ENCODE results near the gene AZIN2. TPM values are rescaled to one million over a fixed set of nuclear protein-coding genes. Genes with fewer than 3 reads are reported as not detected.

Gene AZIN2
- total and polyA plus RNA-seq, 9 of the 15 experiments (the other 6 are each of a cell fraction or from before 2014, with no cell fraction given) = 0.06 to 0.91 (median 0.42) TPM; not detected in 2

DNA sequence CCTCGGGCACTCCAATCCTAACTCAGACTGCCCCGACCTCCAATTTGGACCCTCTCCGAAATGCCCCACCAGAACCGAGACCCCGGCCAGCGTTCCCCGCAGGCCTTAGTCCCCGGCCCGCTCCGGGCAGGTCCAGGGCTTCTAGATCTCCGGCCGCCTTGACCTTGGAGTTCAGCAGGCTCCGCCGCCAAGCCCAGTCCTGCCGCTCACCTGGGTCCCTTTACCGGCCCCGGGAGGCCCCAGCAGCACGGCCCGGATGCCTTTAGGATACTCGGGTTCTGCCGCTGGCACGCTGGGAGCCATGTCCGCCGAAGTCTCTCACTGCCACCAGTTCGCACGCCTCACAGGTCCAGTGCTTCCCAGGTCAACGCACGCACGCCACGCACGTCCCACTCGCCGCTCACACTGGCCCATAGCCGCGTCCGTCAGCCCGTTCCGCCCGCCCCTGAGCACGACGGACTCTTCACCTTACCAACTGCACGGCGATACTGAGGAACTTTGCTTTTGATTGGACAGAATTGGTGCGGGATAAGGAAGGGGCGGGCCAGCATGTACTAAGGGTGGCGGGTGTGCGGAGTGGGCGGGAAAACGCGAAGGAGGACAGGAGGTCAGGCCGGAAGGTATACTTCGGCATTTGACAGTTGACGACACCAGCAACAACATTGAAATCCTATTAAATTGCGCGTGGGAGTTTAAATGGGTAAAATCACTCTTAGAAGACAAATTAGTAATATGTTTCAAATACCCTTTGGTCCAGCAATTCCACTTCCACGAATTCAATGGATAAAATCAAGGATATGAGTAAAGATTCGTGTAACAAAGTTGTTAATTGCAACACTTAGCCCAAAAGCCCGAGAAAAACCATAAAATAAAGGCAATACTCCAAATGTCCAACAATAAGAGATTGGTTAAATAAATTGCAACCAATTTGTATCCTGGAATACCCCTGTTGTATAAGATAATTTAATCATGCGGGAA lies 44.1 kb upstream of the AZIN2 start, which contains the start of gene AK2 (continued):
- TF ChIP-seq NCOA4 (IDR thresholded peaks at IDR 0.05; ENCODE audit: partially characterized antibody) (no peak), PTRF (tag; IDR thresholded peaks at IDR 0.05) (no peak), TBP (optimal IDR thresholded peaks at IDR 0.05; ENCODE audit: low read depth, low read length) (peak; percentile 74), PYGO2 (tag; IDR thresholded peaks at IDR 0.05) (no peak), NR3C1 (CRISPR knock-in tag; IDR thresholded peaks at IDR 0.05) (peak; percentile 45; the same call in 1 of the 2 replicates), HDAC6 (IDR thresholded peaks at IDR 0.05; ENCODE audit: low read depth, low read length) (no peak), SNIP1 (IDR thresholded peaks at IDR 0.05; ENCODE audit: low read depth) (no peak), GTF2E2 (tag; IDR thresholded peaks at IDR 0.05) (no peak), TRIM28 (IDR thresholded peaks at IDR 0.05) (peak; percentile 46; the same call in 1 of the 2 replicates), NFRKB (IDR thresholded peaks at IDR 0.05; ENCODE audit: low read depth) (no peak; the same call in none of the 2 replicates), ASH1L (IDR thresholded peaks at IDR 0.05; ENCODE audit: borderline replicate concordance, low read depth, partially characterized antibody) (peak; percentile 99)
- TF ChIP-seq, protein P1, sequence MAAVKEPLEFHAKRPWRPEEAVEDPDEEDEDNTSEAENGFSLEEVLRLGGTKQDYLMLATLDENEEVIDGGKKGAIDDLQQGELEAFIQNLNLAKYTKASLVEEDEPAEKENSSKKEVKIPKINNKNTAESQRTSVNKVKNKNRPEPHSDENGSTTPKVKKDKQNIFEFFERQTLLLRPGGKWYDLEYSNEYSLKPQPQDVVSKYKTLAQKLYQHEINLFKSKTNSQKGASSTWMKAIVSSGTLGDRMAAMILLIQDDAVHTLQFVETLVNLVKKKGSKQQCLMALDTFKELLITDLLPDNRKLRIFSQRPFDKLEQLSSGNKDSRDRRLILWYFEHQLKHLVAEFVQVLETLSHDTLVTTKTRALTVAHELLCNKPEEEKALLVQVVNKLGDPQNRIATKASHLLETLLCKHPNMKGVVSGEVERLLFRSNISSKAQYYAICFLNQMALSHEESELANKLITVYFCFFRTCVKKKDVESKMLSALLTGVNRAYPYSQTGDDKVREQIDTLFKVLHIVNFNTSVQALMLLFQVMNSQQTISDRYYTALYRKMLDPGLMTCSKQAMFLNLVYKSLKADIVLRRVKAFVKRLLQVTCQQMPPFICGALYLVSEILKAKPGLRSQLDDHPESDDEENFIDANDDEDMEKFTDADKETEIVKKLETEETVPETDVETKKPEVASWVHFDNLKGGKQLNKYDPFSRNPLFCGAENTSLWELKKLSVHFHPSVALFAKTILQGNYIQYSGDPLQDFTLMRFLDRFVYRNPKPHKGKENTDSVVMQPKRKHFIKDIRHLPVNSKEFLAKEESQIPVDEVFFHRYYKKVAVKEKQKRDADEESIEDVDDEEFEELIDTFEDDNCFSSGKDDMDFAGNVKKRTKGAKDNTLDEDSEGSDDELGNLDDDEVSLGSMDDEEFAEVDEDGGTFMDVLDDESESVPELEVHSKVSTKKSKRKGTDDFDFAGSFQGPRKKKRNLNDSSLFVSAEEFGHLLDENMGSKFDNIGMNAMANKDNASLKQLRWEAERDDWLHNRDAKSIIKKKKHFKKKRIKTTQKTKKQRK (IDR thresholded peaks at IDR 0.05; ENCODE audit: borderline replicate concordance, low read depth, low read length) = peak; percentile 98
- TF ChIP-seq, protein P2, sequence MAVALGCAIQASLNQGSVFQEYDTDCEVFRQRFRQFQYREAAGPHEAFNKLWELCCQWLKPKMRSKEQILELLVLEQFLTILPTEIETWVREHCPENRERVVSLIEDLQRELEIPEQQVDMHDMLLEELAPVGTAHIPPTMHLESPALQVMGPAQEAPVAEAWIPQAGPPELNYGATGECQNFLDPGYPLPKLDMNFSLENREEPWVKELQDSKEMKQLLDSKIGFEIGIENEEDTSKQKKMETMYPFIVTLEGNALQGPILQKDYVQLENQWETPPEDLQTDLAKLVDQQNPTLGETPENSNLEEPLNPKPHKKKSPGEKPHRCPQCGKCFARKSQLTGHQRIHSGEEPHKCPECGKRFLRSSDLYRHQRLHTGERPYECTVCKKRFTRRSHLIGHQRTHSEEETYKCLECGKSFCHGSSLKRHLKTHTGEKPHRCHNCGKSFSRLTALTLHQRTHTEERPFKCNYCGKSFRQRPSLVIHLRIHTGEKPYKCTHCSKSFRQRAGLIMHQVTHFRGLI (CRISPR knock-in tag; IDR thresholded peaks at IDR 0.05) = no peak; the same call in 1 of the 2 replicates
- TF ChIP-seq, protein P3, sequence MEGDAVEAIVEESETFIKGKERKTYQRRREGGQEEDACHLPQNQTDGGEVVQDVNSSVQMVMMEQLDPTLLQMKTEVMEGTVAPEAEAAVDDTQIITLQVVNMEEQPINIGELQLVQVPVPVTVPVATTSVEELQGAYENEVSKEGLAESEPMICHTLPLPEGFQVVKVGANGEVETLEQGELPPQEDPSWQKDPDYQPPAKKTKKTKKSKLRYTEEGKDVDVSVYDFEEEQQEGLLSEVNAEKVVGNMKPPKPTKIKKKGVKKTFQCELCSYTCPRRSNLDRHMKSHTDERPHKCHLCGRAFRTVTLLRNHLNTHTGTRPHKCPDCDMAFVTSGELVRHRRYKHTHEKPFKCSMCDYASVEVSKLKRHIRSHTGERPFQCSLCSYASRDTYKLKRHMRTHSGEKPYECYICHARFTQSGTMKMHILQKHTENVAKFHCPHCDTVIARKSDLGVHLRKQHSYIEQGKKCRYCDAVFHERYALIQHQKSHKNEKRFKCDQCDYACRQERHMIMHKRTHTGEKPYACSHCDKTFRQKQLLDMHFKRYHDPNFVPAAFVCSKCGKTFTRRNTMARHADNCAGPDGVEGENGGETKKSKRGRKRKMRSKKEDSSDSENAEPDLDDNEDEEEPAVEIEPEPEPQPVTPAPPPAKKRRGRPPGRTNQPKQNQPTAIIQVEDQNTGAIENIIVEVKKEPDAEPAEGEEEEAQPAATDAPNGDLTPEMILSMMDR (IDR thresholded peaks at IDR 0.05 in 2 of 3, conservative IDR thresholded peaks at IDR 0.05 in 1 of 3; ENCODE audit: insufficient read depth in 2 of 3, low read depth in 1 of 3, low read length in 3 of 3) = no peak
- TF ChIP-seq, protein P4, sequence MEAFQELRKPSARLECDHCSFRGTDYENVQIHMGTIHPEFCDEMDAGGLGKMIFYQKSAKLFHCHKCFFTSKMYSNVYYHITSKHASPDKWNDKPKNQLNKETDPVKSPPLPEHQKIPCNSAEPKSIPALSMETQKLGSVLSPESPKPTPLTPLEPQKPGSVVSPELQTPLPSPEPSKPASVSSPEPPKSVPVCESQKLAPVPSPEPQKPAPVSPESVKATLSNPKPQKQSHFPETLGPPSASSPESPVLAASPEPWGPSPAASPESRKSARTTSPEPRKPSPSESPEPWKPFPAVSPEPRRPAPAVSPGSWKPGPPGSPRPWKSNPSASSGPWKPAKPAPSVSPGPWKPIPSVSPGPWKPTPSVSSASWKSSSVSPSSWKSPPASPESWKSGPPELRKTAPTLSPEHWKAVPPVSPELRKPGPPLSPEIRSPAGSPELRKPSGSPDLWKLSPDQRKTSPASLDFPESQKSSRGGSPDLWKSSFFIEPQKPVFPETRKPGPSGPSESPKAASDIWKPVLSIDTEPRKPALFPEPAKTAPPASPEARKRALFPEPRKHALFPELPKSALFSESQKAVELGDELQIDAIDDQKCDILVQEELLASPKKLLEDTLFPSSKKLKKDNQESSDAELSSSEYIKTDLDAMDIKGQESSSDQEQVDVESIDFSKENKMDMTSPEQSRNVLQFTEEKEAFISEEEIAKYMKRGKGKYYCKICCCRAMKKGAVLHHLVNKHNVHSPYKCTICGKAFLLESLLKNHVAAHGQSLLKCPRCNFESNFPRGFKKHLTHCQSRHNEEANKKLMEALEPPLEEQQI (IDR thresholded peaks at IDR 0.05) = no peak; the same call in none of the 2 replicates

Measured in K562 (cell line).